GM18511 (cell line): ENCODE measurements around the gene SGPL1.
"Not testable (repeated sequence)": the region's sequence is repeated elsewhere in the genome, so short reads cannot be mapped to it uniquely, and the experiment has no call there.

Source experiments
- ATAC-seq: cut with Tn5 transposase; IDR thresholded peaks from one replicate; pipeline ENCODE4 v1.9.1; 2021; ENCODE audit warnings: mild to moderate bottlenecking, moderate library complexity; ENCODE audit not compliant: unreplicated experiment

The SGPL1 gene

GRCh38 chr10:70837660-70838059 lies 21.9 kb downstream of the SGPL1 start:
- ATAC-seq, result no peak

- no peak for ATAC-seq
Measured at GRCh38 chr10:70838270-70838805, 22.6 kb downstream of the SGPL1 start.

- ATAC-seq, result no peak
Measured at GRCh38 chr10:70840836-70841235, 25.1 kb downstream of the SGPL1 start.

GRCh38 chr10:70843333-70843732 lies 27.6 kb downstream of the SGPL1 start:
- no peak for ATAC-seq

GRCh38 chr10:70843776-70844489 lies 28.2 kb downstream of the SGPL1 start:
- ATAC-seq, result no peak

GRCh38 chr10:70845256-70845655 lies 29.5 kb downstream of the SGPL1 start:
- ATAC-seq, result no peak

- no peak for ATAC-seq
Measured at GRCh38 chr10:70845816-70846215, 30.1 kb downstream of the SGPL1 start.

GRCh38 chr10:70846795-70847194 lies 31.0 kb downstream of the SGPL1 start:
- ATAC-seq, result no peak

GRCh38 chr10:70847659-70848360 lies 32.1 kb downstream of the SGPL1 start:
- ATAC-seq, result no peak

- no peak for ATAC-seq
Measured at GRCh38 chr10:70849582-70850016, 33.9 kb downstream of the SGPL1 start.

GRCh38 chr10:70850097-70850496 lies 34.3 kb downstream of the SGPL1 start:
- no peak for ATAC-seq

GRCh38 chr10:70851597-70852475 lies 36.1 kb downstream of the SGPL1 start:
- no peak for ATAC-seq

- ATAC-seq, result no peak
Measured at GRCh38 chr10:70853038-70853437, 37.3 kb downstream of the SGPL1 start.

- no peak for ATAC-seq
Measured at GRCh38 chr10:70853457-70853856, 37.7 kb downstream of the SGPL1 start.

GRCh38 chr10:70856454-70856853 lies 40.7 kb downstream of the SGPL1 start:
- ATAC-seq, result no peak

GRCh38 chr10:70858759-70859158 lies 43.0 kb downstream of the SGPL1 start:
- ATAC-seq, result no peak

- ATAC-seq, result not testable (repeated sequence)
Measured at GRCh38 chr10:70861495-70862197, 45.9 kb downstream of the SGPL1 start.

- no peak for ATAC-seq
Measured at GRCh38 chr10:70863470-70864160, 47.9 kb downstream of the SGPL1 start.

GRCh38 chr10:70864935-70865334 lies 49.2 kb downstream of the SGPL1 start:
- ATAC-seq, result no peak

GRCh38 chr10:70866424-70866823 lies 50.7 kb downstream of the SGPL1 start:
- ATAC-seq, result no peak
